Breast epithelium (tissue), 4 donors: ENCODE measurements around the gene IMMP2L. TPM values are rescaled to one million over a fixed set of nuclear protein-coding genes. Genes with fewer than 3 reads are reported as not detected.

ENCODE experiments used
- DNase-seq, 2 donors: peaks; one replicate each; pipeline ENCODE4 v3.0.0-alpha.2; 2019; ENCODE audit warnings: low spot score in 2 of 2
- H3K27ac ChIP-seq, 2 donors: fragments of 200-600 bp; sonication (generic) in 1 of 2; one replicate each; pipeline ENCODE4 v1.5.1; 2016 to 2019; ENCODE audit warnings: mild to moderate bottlenecking in 1 of 2
- H3K27me3 ChIP-seq, 2 donors: fragments of 200-600 bp; sonication (generic) in 1 of 2; one replicate each; pipeline versions ENCODE4 v1.5.1 to v1.6.0; 2017 to 2019; ENCODE audit warnings: control low read depth in 1 of 2, mild to moderate bottlenecking in 1 of 2
- H3K36me3 ChIP-seq: fragments of 200-600 bp; one replicate; pipeline ENCODE4 v1.5.1; 2019
- H3K4me1 ChIP-seq, 2 donors: fragments of 200-600 bp; sonication (generic); one replicate each; pipeline ENCODE4 v1.5.1; 2016 to 2019; ENCODE audit warnings: control low read depth in 1 of 2
- H3K4me3 ChIP-seq, 3 donors: fragments of 200-600 bp; sonication (generic); 1 replicate in 2 of 3; 2 replicates in 1 of 3; pipeline ENCODE4 v1.5.1; 2016 to 2019; ENCODE audit warnings: mild to moderate bottlenecking in 3 of 3, moderate library complexity in 2 of 3
- H3K9me3 ChIP-seq, 2 donors: fragments of 200-600 bp; sonication (generic) in 1 of 2; one replicate each; pipeline ENCODE4 v1.5.1; 2016 to 2019; ENCODE audit warnings: control low read depth in 1 of 2
- CTCF ChIP-seq, 3 donors: fragments of 450-650 bp; IDR thresholded peaks; one replicate each; pipeline ENCODE4 v1.5.1; 2016 to 2017; ENCODE audit warnings: antibody characterized with exemption in 3 of 3, mild to moderate bottlenecking in 3 of 3, moderate library complexity in 3 of 3
- POLR2A ChIP-seq: fragments of 450-650 bp; IDR thresholded peaks from one replicate; pipeline ENCODE4 v1.6.1; 2016; ENCODE audit warnings: antibody characterized with exemption, mild to moderate bottlenecking, moderate library complexity
- POLR2AphosphoS5 ChIP-seq, 3 donors: sonication (generic); formaldehyde crosslinking; IDR thresholded peaks; one replicate each; pipeline ENCODE4 v1.6.1; 2017; ENCODE audit warnings: antibody characterized with exemption in 3 of 3
- intact Hi-C: fragments of 100-400 bp; cut with DNase I; formaldehyde crosslinking; loops from one replicate; pipeline ENCODE4 v1.15.1; 2023; ENCODE audit warnings: low total_unique reads
- total RNA-seq, 3 donors: library from RNA; depleted of rRNA; stranded (reverse); fragments of >200 nt; gene quantifications; one replicate each; pipeline ENCODE4 v1.1.0, GENCODE V29; 2016

IMMP2L gene
- total RNA-seq, 3 donors from 2014 or later, result 19.8 to 39.7 (median 30.8) TPM

- DNase-seq, result no peak
- H3K27me3 ChIP-seq, result no peaks in the 10 kb centered on the region
- H3K4me1 ChIP-seq, result no peaks in the 10 kb centered on the region
- TF ChIP-seq POLR2A, result no peak
- no peak overlapping the region for H3K27ac ChIP-seq
- H3K4me3 ChIP-seq, result no peak overlapping the region
- no peaks in the 10 kb centered on the region for H3K9me3 ChIP-seq
- H3K36me3 ChIP-seq, result no peaks in the 10 kb centered on the region
- intact Hi-C loops, result no loop called here
Measured at GRCh38 chr7:111224354-111225231, 337.7 kb downstream of the IMMP2L start.

GRCh38 chr7:111223802-111224253 is 338.5 kb downstream of the IMMP2L start:
- H3K27me3 ChIP-seq, result no peaks in the 10 kb centered on the region
- no peak for DNase-seq
- H3K4me3 ChIP-seq, result no peak overlapping the region
- TF ChIP-seq CTCF (IDR thresholded peaks at IDR 0.05) (no peak), POLR2A (no peak), POLR2AphosphoS5 (IDR thresholded peaks at IDR 0.05) (no peak)
- H3K9me3 ChIP-seq, result no peaks in the 10 kb centered on the region
- no peak overlapping the region for H3K27ac ChIP-seq
- no peaks in the 10 kb centered on the region for H3K36me3 ChIP-seq
- intact Hi-C loops, result no loop called here
- no peaks in the 10 kb centered on the region for H3K4me1 ChIP-seq

GRCh38 chr7:111215550-111215949 is 346.7 kb downstream of the IMMP2L start:
- no peaks in the 10 kb centered on the region for H3K9me3 ChIP-seq
- no peaks in the 10 kb centered on the region for H3K4me1 ChIP-seq
- DNase-seq, result no peak
- TF ChIP-seq POLR2AphosphoS5 (IDR thresholded peaks at IDR 0.05) (no peak), POLR2A (no peak), CTCF (IDR thresholded peaks at IDR 0.05) (no peak)
- no peaks in the 10 kb centered on the region for H3K36me3 ChIP-seq
- no peak overlapping the region for H3K27ac ChIP-seq
- H3K27me3 ChIP-seq, result no peaks in the 10 kb centered on the region
- no peak overlapping the region for H3K4me3 ChIP-seq
- intact Hi-C loops, result no loop called here

GRCh38 chr7:111212857-111213523 is 349.3 kb downstream of the IMMP2L start:
- no peaks in the 10 kb centered on the region for H3K4me1 ChIP-seq
- TF ChIP-seq POLR2AphosphoS5 (IDR thresholded peaks at IDR 0.05) (no peak), CTCF (IDR thresholded peaks at IDR 0.05) (no peak), POLR2A (no peak)
- no peak overlapping the region for H3K27ac ChIP-seq
- H3K9me3 ChIP-seq, result no peaks in the 10 kb centered on the region
- intact Hi-C loops, result no loop called here
- no peaks in the 10 kb centered on the region for H3K27me3 ChIP-seq
- H3K4me3 ChIP-seq, result no peak overlapping the region
- H3K36me3 ChIP-seq, result no peaks in the 10 kb centered on the region
- no peak for DNase-seq

GRCh38 chr7:111210996-111211395 is 351.3 kb downstream of the IMMP2L start:
- TF ChIP-seq POLR2A (no peak), CTCF (IDR thresholded peaks at IDR 0.05) (no peak), POLR2AphosphoS5 (IDR thresholded peaks at IDR 0.05) (no peak)
- Histone ChIP-seq H3K9me3 (no peaks in the 10 kb centered on the region), H3K27ac (no peak overlapping the region), H3K27me3 (no peaks in the 10 kb centered on the region), H3K4me3 (no peak overlapping the region), H3K4me1 (no peaks in the 10 kb centered on the region), H3K36me3 (no peaks in the 10 kb centered on the region)
- intact Hi-C loops, result no loop called here
- DNase-seq, result no peak
